HL-60 (cell line): ENCODE data around the gene PEF1.

ENCODE experiments used
- DNase-seq, 2 experiments: peaks; one replicate each; pipeline ENCODE4 v3.0.0-alpha.2; 2010 to 2020; ENCODE audit warnings: low read depth in 1 of 2, low spot score in 1 of 2
- H3K27ac ChIP-seq: fragments of 250-450 bp; sonication (Bioruptor Pico); replicated peaks from 2 replicates; pipeline ENCODE4 v1.5.1; 2020; ENCODE audit warnings: mild to moderate bottlenecking, moderate library complexity
- H3K27me3 ChIP-seq: fragments of 250-450 bp; sonication (Bioruptor Pico); 2 replicates; pipeline ENCODE4 v1.5.1; 2021; ENCODE audit warnings: mild to moderate bottlenecking, moderate library complexity; ENCODE audit not compliant: insufficient read depth, poor library complexity, severe bottlenecking
- H3K4me3 ChIP-seq: replicated peaks from 2 replicates; pipeline ENCODE4 v1.5.1; 2011; ENCODE audit warnings: mild to moderate bottlenecking, control low read depth, low read length; ENCODE audit not compliant: insufficient read depth
- CTCF ChIP-seq: IDR thresholded peaks from one replicate; pipeline ENCODE4 v1.5.1; 2011; ENCODE audit warnings: low read length, control low read depth, inconsistent platforms; ENCODE audit not compliant: insufficient read depth
- GABPA ChIP-seq: IDR thresholded peaks from 2 replicates; pipeline ENCODE4 v1.6.1; 2012; ENCODE audit warnings: low read depth
- POLR2AphosphoS5 ChIP-seq: IDR thresholded peaks from 2 replicates; pipeline ENCODE4 v1.6.1; 2012; ENCODE audit warnings: low read depth
- REST ChIP-seq: IDR thresholded peaks from 2 replicates; pipeline ENCODE4 v1.6.1; 2012; ENCODE audit warnings: low read depth; ENCODE audit not compliant: insufficient replicate concordance
- SPI1 ChIP-seq: IDR thresholded peaks from 2 replicates; pipeline ENCODE4 v1.6.1; 2012; ENCODE audit warnings: low read depth, mild to moderate bottlenecking, borderline replicate concordance

Gene PEF1

GRCh38 chr1:31618916-31619846, 25.5 kb downstream of the PEF1 start:
- Histone ChIP-seq H3K27me3 (peaks cover 19% of the 10 kb centered on the region), H3K4me3 (no peak overlapping the region), H3K27ac (no peak overlapping the region)
- no peak for DNase-seq
- TF ChIP-seq SPI1 (no peak), GABPA (no peak), CTCF (no peak), REST (no peak), POLR2AphosphoS5 (no peak)

- Histone ChIP-seq H3K4me3 (peak overlapping the region; percentile 33), H3K27ac (no peak overlapping the region), H3K27me3 (peaks cover 19% of the 10 kb centered on the region)
- TF ChIP-seq GABPA (no peak), CTCF (peak; percentile 42), REST (no peak), POLR2AphosphoS5 (no peak), SPI1 (no peak)
- DNase-seq: peak in 1 of 2 experiments; percentile 14
Measured at GRCh38 chr1:31617916-31618746, 26.5 kb downstream of the PEF1 start.

GRCh38 chr1:31617218-31617915, 27.3 kb downstream of the PEF1 start, which contains the start of gene HCRTR1:
Gene HCRTR1, plus strand, starts transcription at chr1:31617689. Its CDS starts 1,504 bp downstream, at chr1:31619193.
- Histone ChIP-seq H3K27ac (no peak within 1 kb of the TSS), H3K4me3 (peak within 1 kb of the TSS; percentile 33)
- no peak for TF ChIP-seq REST
- no peak for TF ChIP-seq POLR2AphosphoS5
- no peak for TF ChIP-seq GABPA
- no peak for TF ChIP-seq CTCF
- no peak for TF ChIP-seq SPI1

More at GRCh38 chr1:31617218-31617915, 27.3 kb downstream of the PEF1 start, which contains the start of gene HCRTR1:
- no peak for DNase-seq
- peaks cover 19% of the 10 kb centered on the region for H3K27me3 ChIP-seq
